Calu3 (cell line): ENCODE results near the gene TIPARP. TPM values are rescaled to one million over a fixed set of nuclear protein-coding genes. Genes with fewer than 3 reads are reported as not detected.

ENCODE experiments used
- BruUV-seq: library from RNA; stranded (reverse); fragments of 400-500 nt; replicated peaks from 2 replicates; lab custom pipeline; 2021; lab: Mats Ljungman, UMichigan
- CTCF ChIA-PET: fragments of 300-600 bp; sonication (Branson Sonifier 250); formaldehyde crosslinking; loops from one replicate; lab custom pipeline; 2022; ENCODE audit warnings: antibody characterized with exemption; lab: Charles Lee
- DNase-seq: peaks from one replicate; pipeline ENCODE4 v3.0.0; 2022
- H3K27ac Mint-ChIP-seq: one replicate; pipeline ENCODE4 v1.8.0; 2022; ENCODE audit warnings: mixed read lengths; ENCODE audit not compliant: unreplicated experiment
- H3K27me3 Mint-ChIP-seq: one replicate; pipeline ENCODE4 v1.8.0; 2022; ENCODE audit warnings: mixed read lengths; ENCODE audit not compliant: unreplicated experiment
- H3K36me3 Mint-ChIP-seq: one replicate; pipeline ENCODE4 v1.8.0; 2022; ENCODE audit warnings: mild to moderate bottlenecking, moderate library complexity, mixed read lengths; ENCODE audit not compliant: insufficient read depth, unreplicated experiment
- H3K4me1 Mint-ChIP-seq: one replicate; pipeline ENCODE4 v1.8.0; 2022; ENCODE audit warnings: mild to moderate bottlenecking, low read depth, mixed read lengths; ENCODE audit not compliant: unreplicated experiment
- H3K4me3 Mint-ChIP-seq: one replicate; pipeline ENCODE4 v1.8.0; 2022; ENCODE audit warnings: mild to moderate bottlenecking, low read depth, moderate library complexity, mixed read lengths; ENCODE audit not compliant: unreplicated experiment
- H3K9me3 Mint-ChIP-seq: one replicate; pipeline ENCODE4 v1.8.0; 2022; ENCODE audit warnings: low read depth, mixed read lengths; ENCODE audit not compliant: unreplicated experiment
- intact Hi-C: fragments of 100-400 bp; cut with micrococcal nuclease; formaldehyde crosslinking; loops from one replicate; pipeline ENCODE4 v1.10.0; 2022; ENCODE audit not compliant: unreplicated experiment
- total RNA-seq: library from RNA; stranded (reverse); gene quantifications from 2 replicates; pipeline ENCODE4 v1.2.3, GENCODE V29; 2022
- TF ChIP-seq, protein P1 (sequence below): fragments of 200-600 bp; IDR thresholded peaks from one replicate; pipeline ENCODE4 v1.8.0; 2022; ENCODE audit warnings: antibody characterized with exemption; ENCODE audit not compliant: unreplicated experiment

TIPARP gene
- total RNA-seq, 1 experiment from 2014 or later: 91.4 TPM

DNA sequence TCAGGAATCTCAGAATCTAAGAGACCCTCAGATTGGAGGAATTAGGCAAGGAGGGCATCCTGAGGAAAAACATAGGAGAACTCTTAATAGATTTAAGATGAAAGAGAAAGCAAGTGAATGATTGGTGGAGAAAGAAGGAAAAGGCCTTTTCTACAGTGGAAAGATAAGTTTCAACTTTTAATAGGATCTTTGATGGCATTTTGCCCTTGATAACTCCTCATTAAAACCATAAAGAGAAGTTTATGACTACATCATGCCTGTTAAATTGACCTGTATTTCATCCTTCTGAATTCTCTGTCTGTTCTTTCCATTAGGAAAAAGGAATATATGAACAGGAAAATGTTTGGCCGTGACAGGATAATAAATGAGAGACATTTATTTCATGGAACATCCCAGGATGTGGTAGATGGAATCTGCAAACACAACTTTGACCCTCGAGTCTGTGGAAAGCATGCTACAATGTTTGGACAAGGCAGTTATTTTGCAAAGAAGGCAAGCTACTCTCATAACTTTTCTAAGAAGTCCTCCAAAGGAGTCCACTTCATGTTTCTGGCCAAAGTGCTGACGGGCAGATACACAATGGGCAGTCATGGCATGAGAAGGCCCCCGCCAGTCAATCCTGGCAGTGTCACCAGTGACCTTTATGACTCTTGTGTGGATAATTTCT is 30.1 kb downstream of the TIPARP start:
- intact Hi-C loops: no loop called here
- peaks cover 88% of the 10 kb centered on the region for H3K36me3 Mint-ChIP-seq

DNA sequence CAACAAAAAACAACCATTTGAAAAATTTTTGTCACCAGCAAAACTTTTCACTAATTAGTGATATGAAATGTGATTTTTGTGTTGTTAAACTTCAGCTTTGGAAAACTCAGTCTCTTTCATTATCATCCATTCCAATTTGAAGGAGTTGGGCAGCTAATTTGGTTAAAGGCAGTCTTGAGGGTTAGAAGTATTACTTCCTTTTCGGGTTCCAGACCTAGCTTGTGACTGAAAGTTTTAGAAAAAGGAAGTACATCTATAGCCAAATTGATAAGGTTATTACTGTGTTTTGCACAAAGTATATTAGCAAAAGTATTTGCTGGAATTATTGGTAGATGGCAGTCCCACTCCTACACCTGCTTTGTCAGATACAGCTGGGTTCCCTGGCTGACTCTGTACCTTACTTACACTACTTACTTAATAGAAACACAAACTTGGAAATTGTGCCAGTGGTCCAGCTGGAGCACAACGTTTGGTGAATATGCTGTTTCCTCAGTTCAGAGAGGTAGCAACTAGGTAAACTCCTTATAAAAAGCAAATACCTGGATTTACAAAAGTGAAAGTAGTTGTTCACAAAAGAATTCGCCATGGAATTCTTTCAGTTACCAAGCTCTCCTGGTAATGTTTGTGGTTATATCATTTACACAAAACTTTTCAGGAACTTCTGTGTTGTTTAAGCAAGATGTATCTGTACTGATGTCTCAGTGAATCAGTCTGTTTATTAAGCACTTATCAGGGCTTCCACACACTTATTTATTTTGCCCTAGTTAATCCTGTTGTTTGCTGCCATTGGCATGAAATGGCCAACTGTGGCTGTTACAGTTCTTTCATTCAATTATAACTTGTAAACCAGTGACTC is 31.6 kb downstream of the TIPARP start:
- no peak for DNase-seq
- H3K9me3 Mint-ChIP-seq: no peaks in the 10 kb centered on the region
- H3K4me3 Mint-ChIP-seq: no peak overlapping the region
- BruUV-seq: no TSS peak
- intact Hi-C loops: no loop called here
- TF ChIP-seq, protein P1, sequence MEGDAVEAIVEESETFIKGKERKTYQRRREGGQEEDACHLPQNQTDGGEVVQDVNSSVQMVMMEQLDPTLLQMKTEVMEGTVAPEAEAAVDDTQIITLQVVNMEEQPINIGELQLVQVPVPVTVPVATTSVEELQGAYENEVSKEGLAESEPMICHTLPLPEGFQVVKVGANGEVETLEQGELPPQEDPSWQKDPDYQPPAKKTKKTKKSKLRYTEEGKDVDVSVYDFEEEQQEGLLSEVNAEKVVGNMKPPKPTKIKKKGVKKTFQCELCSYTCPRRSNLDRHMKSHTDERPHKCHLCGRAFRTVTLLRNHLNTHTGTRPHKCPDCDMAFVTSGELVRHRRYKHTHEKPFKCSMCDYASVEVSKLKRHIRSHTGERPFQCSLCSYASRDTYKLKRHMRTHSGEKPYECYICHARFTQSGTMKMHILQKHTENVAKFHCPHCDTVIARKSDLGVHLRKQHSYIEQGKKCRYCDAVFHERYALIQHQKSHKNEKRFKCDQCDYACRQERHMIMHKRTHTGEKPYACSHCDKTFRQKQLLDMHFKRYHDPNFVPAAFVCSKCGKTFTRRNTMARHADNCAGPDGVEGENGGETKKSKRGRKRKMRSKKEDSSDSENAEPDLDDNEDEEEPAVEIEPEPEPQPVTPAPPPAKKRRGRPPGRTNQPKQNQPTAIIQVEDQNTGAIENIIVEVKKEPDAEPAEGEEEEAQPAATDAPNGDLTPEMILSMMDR: no peak
- H3K36me3 Mint-ChIP-seq: peaks cover 73% of the 10 kb centered on the region
- peaks cover 24% of the 10 kb centered on the region for H3K4me1 Mint-ChIP-seq
- H3K27me3 Mint-ChIP-seq: no peaks in the 10 kb centered on the region
- CTCF ChIA-PET: no interaction called here
- peak overlapping the region; percentile 42 for H3K27ac Mint-ChIP-seq

More for the DNA sequence above, 30.1 kb downstream of the TIPARP start:
- Mint-ChIP-seq H3K9me3 (no peaks in the 10 kb centered on the region), H3K4me3 (no peak overlapping the region), H3K27ac (peak overlapping the region; percentile 5), H3K27me3 (no peaks in the 10 kb centered on the region), H3K4me1 (peaks cover 11% of the 10 kb centered on the region)
- CTCF ChIA-PET: no interaction called here
- no TSS peak for BruUV-seq
- TF ChIP-seq, protein P1: no peak
- DNase-seq: no peak

DNA sequence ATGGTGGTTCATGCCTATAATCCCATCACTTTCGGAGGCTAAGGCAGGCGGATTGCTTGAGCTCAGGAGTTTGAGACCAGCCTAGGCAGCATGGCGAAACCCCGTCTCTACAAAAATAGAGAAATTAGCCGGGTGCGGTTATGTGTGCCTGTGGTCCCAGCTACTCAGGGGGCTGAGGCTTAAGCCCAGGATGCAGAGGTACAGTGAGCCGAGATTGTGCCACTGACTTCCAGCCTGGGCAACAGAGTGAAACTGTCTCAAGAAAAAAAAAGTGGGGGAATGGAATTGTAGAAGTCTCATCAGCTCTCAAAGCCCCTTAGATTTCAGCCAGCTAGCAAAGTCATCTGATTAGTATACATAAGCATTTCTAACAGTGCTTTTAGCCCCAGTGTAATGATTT is 33.2 kb downstream of the TIPARP start:
- CTCF ChIA-PET: interaction anchor here (0.7 to 1.1 kb wide), 2 partner anchors 34 to 430 kb away, joined by 3 read pairs; no protein-coding TSS in a partner anchor
- H3K36me3 Mint-ChIP-seq: peaks cover 65% of the 10 kb centered on the region

DNA sequence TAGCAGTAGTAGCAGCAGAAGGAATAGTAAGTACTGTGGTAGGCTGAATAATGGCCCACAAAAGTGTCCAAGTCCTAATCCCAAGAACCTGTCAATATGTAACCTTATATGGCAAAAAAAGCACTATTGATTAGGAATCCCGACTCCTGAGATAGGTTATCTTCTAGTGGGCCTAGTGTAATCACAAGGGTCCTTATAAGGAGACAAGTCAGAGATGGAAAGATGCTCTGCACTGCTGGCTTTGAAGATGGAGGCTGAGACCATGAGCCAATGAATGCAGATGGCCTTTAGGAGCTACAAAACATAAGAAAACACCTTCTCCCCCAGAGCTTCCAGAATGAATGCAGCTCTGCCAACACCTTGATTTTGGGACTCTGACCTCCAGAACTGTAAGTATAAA is 36.0 kb downstream of the TIPARP start:
- Mint-ChIP-seq H3K9me3 (no peaks in the 10 kb centered on the region), H3K27ac (peak overlapping the region; percentile 74), H3K4me1 (peaks cover 23% of the 10 kb centered on the region), H3K27me3 (no peaks in the 10 kb centered on the region), H3K36me3 (peaks cover 45% of the 10 kb centered on the region), H3K4me3 (no peak overlapping the region)
- intact Hi-C loops: no loop called here
- TF ChIP-seq, protein P1: no peak
- no peak for DNase-seq
- BruUV-seq: no TSS peak
- CTCF ChIA-PET: no interaction called here

More for the DNA sequence above, 33.2 kb downstream of the TIPARP start:
- Mint-ChIP-seq H3K27me3 (no peaks in the 10 kb centered on the region), H3K4me3 (no peak overlapping the region), H3K9me3 (no peaks in the 10 kb centered on the region), H3K4me1 (peaks cover 35% of the 10 kb centered on the region), H3K27ac (no peak overlapping the region)
- DNase-seq: no peak
- intact Hi-C loops: no loop called here
- BruUV-seq: no TSS peak
- TF ChIP-seq, protein P1: no peak
